KMS-11 (cell line): Measurements from ENCODE around the gene ST8SIA4.
A peak's percentile ranks its signal among the peaks of the same experiment; 100 is the strongest.

ENCODE experiments used
- H2AFZ ChIP-seq: fragments of 200-600 bp; sonication (generic); 2 replicates; pipeline ENCODE4 v1.6.1; 2016; ENCODE audit warnings: antibody characterized with exemption, mixed run types, low read depth
- H3K27ac ChIP-seq: fragments of 200-600 bp; sonication (generic); 2 replicates; pipeline ENCODE4 v1.6.1; 2016; ENCODE audit warnings: mild to moderate bottlenecking, mixed run types
- H3K27me3 ChIP-seq: fragments of 200-600 bp; sonication (generic); 2 replicates; pipeline ENCODE4 v1.6.1; 2017; ENCODE audit warnings: mild to moderate bottlenecking, low read depth, mixed run types, moderate library complexity; ENCODE audit not compliant: insufficient read depth
- H3K36me3 ChIP-seq: fragments of 200-600 bp; sonication (generic); 2 replicates; pipeline ENCODE4 v1.6.1; 2017; ENCODE audit warnings: mild to moderate bottlenecking, mixed run types; ENCODE audit not compliant: insufficient read depth
- H3K4me1 ChIP-seq: fragments of 200-600 bp; sonication (generic); 2 replicates; pipeline ENCODE4 v1.6.1; 2016; ENCODE audit warnings: mild to moderate bottlenecking, low read depth, mixed run types; ENCODE audit not compliant: poor library complexity, severe bottlenecking
- H3K4me2 ChIP-seq: fragments of 200-600 bp; sonication (generic); 2 replicates; pipeline ENCODE4 v1.7.0; 2016; ENCODE audit warnings: mild to moderate bottlenecking, mixed run types
- H3K4me3 ChIP-seq: fragments of 200-600 bp; sonication (generic); IDR thresholded peaks from 2 replicates; pipeline ENCODE4 v1.6.1; 2017; ENCODE audit warnings: low read depth, low read length, mixed read lengths; ENCODE audit not compliant: insufficient read depth
- H3K79me2 ChIP-seq: fragments of 200-600 bp; sonication (generic); 2 replicates; pipeline ENCODE4 v1.6.1; 2016; ENCODE audit warnings: low read depth, mixed run types; ENCODE audit not compliant: insufficient read depth
- H3K9ac ChIP-seq: fragments of 200-600 bp; sonication (generic); 2 replicates; pipeline ENCODE4 v1.6.1; 2016; ENCODE audit warnings: mild to moderate bottlenecking, mixed run types
- H4K20me1 ChIP-seq: fragments of 200-600 bp; sonication (generic); 2 replicates; pipeline ENCODE4 v1.6.1; 2016; ENCODE audit warnings: mild to moderate bottlenecking, mixed run types; ENCODE audit not compliant: insufficient read depth
- TF ChIP-seq, protein P1 (sequence below): fragments of 200-600 bp; sonication (generic); conservative IDR thresholded peaks from 2 replicates; pipeline ENCODE4 v1.6.1; 2017; ENCODE audit warnings: low read depth, mild to moderate bottlenecking, antibody characterized with exemption, low read length, moderate library complexity, mixed read lengths

Gene ST8SIA4

GRCh38 chr5:100838048-100838473, 65.0 kb downstream of the ST8SIA4 start:
- Histone ChIP-seq H3K4me3 (no peak overlapping the region), H3K36me3 (no peaks in the 10 kb centered on the region), H3K79me2 (no peaks in the 10 kb centered on the region), H3K27ac (no peak overlapping the region), H2AFZ (no peak overlapping the region), H3K4me1 (peaks cover 51% of the 10 kb centered on the region), H4K20me1 (no peaks in the 10 kb centered on the region), H3K9ac (no peak overlapping the region), H3K27me3 (no peaks in the 10 kb centered on the region), H3K4me2 (no peak overlapping the region)
- TF ChIP-seq, protein P1, sequence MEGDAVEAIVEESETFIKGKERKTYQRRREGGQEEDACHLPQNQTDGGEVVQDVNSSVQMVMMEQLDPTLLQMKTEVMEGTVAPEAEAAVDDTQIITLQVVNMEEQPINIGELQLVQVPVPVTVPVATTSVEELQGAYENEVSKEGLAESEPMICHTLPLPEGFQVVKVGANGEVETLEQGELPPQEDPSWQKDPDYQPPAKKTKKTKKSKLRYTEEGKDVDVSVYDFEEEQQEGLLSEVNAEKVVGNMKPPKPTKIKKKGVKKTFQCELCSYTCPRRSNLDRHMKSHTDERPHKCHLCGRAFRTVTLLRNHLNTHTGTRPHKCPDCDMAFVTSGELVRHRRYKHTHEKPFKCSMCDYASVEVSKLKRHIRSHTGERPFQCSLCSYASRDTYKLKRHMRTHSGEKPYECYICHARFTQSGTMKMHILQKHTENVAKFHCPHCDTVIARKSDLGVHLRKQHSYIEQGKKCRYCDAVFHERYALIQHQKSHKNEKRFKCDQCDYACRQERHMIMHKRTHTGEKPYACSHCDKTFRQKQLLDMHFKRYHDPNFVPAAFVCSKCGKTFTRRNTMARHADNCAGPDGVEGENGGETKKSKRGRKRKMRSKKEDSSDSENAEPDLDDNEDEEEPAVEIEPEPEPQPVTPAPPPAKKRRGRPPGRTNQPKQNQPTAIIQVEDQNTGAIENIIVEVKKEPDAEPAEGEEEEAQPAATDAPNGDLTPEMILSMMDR, result no peak

DNA sequence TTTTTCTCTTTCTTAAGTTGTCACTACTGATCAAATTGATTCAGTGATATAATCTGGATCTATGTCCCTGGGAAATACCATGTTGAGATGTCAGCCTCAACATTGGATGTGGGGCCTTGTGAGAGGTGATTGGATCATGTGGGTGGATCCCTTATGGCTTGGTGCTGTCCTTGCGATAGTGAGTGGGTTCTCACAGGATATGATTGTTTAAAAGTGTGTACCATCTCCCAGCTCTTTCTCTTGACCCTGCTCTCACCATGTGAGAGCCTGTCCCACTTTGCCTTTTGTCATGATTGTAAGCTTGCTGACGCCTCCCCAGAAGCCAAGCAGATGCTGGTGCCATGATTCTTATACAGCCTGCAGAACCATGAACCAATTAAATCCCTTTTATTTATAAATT, 68.6 kb downstream of the ST8SIA4 start:
- no peaks in the 10 kb centered on the region for H4K20me1 ChIP-seq
- no peak overlapping the region for H2AFZ ChIP-seq
- H3K27ac ChIP-seq, result no peak overlapping the region
- H3K9ac ChIP-seq, result no peak overlapping the region
- H3K4me2 ChIP-seq, result no peak overlapping the region
- no peak overlapping the region for H3K4me3 ChIP-seq
- no peaks in the 10 kb centered on the region for H3K79me2 ChIP-seq
- H3K36me3 ChIP-seq, result no peaks in the 10 kb centered on the region
- TF ChIP-seq, protein P1, result no peak
- peaks cover 72% of the 10 kb centered on the region for H3K4me1 ChIP-seq
- H3K27me3 ChIP-seq, result no peaks in the 10 kb centered on the region

- no peaks in the 10 kb centered on the region for H3K27me3 ChIP-seq
- no peak overlapping the region for H3K9ac ChIP-seq
- H3K79me2 ChIP-seq, result no peaks in the 10 kb centered on the region
- no peak overlapping the region for H3K4me3 ChIP-seq
- H3K4me2 ChIP-seq, result peak overlapping the region; percentile 63
- TF ChIP-seq, protein P1, result no peak
- H2AFZ ChIP-seq, result no peak overlapping the region
- H3K4me1 ChIP-seq, result peaks cover 68% of the 10 kb centered on the region
- no peaks in the 10 kb centered on the region for H4K20me1 ChIP-seq
- no peaks in the 10 kb centered on the region for H3K36me3 ChIP-seq
- peak overlapping the region; percentile 39 for H3K27ac ChIP-seq
Measured at GRCh38 chr5:100832252-100833230, 70.5 kb downstream of the ST8SIA4 start.

- Histone ChIP-seq H4K20me1 (no peaks in the 10 kb centered on the region), H3K79me2 (no peaks in the 10 kb centered on the region), H3K27me3 (no peaks in the 10 kb centered on the region), H3K4me2 (no peak overlapping the region), H3K36me3 (no peaks in the 10 kb centered on the region), H2AFZ (no peak overlapping the region), H3K4me1 (peaks cover 75% of the 10 kb centered on the region), H3K4me3 (no peak overlapping the region), H3K27ac (no peak overlapping the region), H3K9ac (no peak overlapping the region)
- TF ChIP-seq, protein P1, result no peak
Measured at GRCh38 chr5:100828898-100829356, 74.2 kb downstream of the ST8SIA4 start.
